Muscle layer of duodenum (tissue), 2 donors: Measurements from ENCODE around the gene SRC.

Experiments used
- H3K27ac ChIP-seq: one replicate; pipeline ENCODE4 v1.7.0; 2013; ENCODE audit warnings: mild to moderate bottlenecking, low read length
- H3K27me3 ChIP-seq: one replicate; pipeline ENCODE4 v1.7.0; 2013; ENCODE audit warnings: low read depth, mild to moderate bottlenecking, control low read depth, low read length
- H3K36me3 ChIP-seq, 2 donors: one replicate each; pipeline ENCODE4 v1.7.0; 2013; ENCODE audit warnings: low read length in 2 of 2, control low read depth in 1 of 2, mild to moderate bottlenecking in 1 of 2; ENCODE audit not compliant: insufficient read depth in 2 of 2, control insufficient read depth in 1 of 2
- H3K4me1 ChIP-seq, 2 donors: one replicate each; pipeline ENCODE4 v1.7.0; 2013; ENCODE audit warnings: low read length in 2 of 2, mild to moderate bottlenecking in 2 of 2, control low read depth in 1 of 2, moderate library complexity in 1 of 2; ENCODE audit not compliant: insufficient read depth in 2 of 2, control insufficient read depth in 1 of 2
- H3K4me3 ChIP-seq, 2 donors: one replicate each; pipeline ENCODE4 v1.7.0; 2013; ENCODE audit warnings: low read length in 2 of 2, low read depth in 1 of 2, mild to moderate bottlenecking in 1 of 2
- H3K9me3 ChIP-seq, 2 donors: one replicate each; pipeline ENCODE4 v1.7.0; 2013; ENCODE audit warnings: low read length in 2 of 2, control low read depth in 1 of 2, mild to moderate bottlenecking in 1 of 2; ENCODE audit not compliant: control insufficient read depth in 1 of 2
- donor health status: healthy.

SRC gene

GRCh38 chr20:37415118-37416085 lies 69.5 kb downstream of the SRC start:
- Histone ChIP-seq H3K9me3 (no peaks in the 10 kb centered on the region), H3K27me3 (no peaks in the 10 kb centered on the region), H3K4me1 (peaks cover 0 to 12% of the 10 kb centered on the region in 2 donors), H3K27ac (no peak overlapping the region), H3K4me3 (no peak overlapping the region), H3K36me3 (no peaks in the 10 kb centered on the region)

- no peaks in the 10 kb centered on the region for H3K27me3 ChIP-seq
- H3K9me3 ChIP-seq: no peaks in the 10 kb centered on the region
- no peak overlapping the region for H3K27ac ChIP-seq
- no peaks in the 10 kb centered on the region for H3K36me3 ChIP-seq
- H3K4me3 ChIP-seq: no peak overlapping the region
- peaks cover 0 to 9% of the 10 kb centered on the region in 2 donors for H3K4me1 ChIP-seq
Observed at GRCh38 chr20:37416100-37416847, 70.3 kb downstream of the SRC start.

GRCh38 chr20:37416848-37417616 lies 71.1 kb downstream of the SRC start:
- Histone ChIP-seq H3K9me3 (no peaks in the 10 kb centered on the region), H3K4me1 (peaks cover 0 to 4% of the 10 kb centered on the region in 2 donors), H3K27me3 (no peaks in the 10 kb centered on the region), H3K4me3 (no peak overlapping the region), H3K36me3 (no peaks in the 10 kb centered on the region), H3K27ac (no peak overlapping the region)

DNA sequence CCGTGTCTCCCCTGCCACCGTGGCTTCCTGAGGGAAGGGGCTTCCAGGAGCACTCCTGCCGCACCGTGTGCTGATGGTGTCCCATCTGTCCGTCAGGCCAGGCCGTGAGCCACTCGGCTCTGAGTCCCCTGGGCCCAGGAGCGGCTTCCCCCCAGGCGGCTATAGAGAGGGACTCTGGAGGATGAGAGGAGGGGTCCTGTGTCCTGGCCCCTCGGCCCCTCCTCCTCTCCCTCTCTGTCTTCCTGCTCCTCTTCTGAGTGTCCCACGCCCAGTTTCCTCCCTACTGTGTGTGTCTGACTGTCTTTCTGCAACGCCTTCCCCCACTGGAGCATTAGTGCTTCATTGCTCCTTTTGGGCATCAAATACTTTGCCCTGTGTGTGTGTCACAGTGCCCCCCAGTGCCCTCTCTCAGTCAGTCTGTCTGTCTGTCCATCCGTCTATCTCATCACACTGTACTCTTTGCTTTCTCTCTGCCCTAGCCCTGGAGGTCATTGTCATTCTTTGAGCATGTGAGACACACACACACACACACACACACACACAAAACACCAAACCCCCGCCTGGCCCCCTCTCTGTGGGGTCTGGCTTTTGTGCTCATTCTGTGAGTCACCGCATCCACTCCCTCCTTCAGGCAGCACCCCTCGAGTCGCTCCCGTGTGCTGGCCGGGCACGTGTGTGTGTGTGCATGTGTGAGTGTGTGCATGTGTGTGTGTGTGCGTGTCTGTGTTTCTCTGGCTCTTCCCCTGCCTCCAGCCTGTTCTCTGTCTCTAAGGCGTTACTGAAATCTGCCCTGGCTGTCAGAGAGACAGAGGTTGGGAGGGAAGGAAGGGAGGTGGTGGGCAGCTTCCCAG lies 71.9 kb downstream of the SRC start:
- H3K27me3 ChIP-seq: no peaks in the 10 kb centered on the region
- H3K9me3 ChIP-seq: no peaks in the 10 kb centered on the region
- H3K4me1 ChIP-seq: peaks cover 0 to 2% of the 10 kb centered on the region in 2 donors

DNA sequence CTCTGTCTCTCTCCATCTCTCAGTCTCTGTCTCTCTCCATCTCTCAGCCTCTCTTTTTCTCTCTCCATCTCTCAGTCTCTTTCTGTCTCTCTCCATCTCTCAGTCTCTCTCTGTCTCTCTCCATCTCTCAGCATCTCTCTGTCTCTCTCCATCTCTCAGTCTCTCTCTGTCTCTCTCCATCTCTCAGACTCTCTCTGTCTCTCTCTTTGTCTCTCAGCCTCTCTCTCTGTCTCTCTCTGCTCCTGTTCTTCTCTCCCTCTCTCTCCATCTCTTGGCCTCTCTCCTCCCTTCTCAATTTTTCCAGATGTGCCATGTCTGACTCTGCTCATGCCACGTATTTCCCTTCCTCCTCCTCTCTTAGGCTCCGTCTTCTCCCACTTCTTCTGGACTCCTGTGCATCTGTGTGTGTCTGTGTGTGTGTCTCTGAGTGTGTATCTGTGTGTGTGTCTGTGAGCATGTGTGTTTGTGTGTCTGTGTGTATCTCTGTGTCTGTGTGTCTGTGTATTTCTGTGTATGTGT lies 72.7 kb downstream of the SRC start:
- Histone ChIP-seq H3K27ac (no peak overlapping the region), H3K9me3 (no peaks in the 10 kb centered on the region), H3K4me1 (no peaks in the 10 kb centered on the region), H3K36me3 (no peaks in the 10 kb centered on the region), H3K27me3 (no peaks in the 10 kb centered on the region), H3K4me3 (no peak overlapping the region)

More for the DNA sequence above, 71.9 kb downstream of the SRC start:
- Histone ChIP-seq H3K27ac (no peak overlapping the region), H3K4me3 (no peak overlapping the region), H3K36me3 (no peaks in the 10 kb centered on the region)

DNA sequence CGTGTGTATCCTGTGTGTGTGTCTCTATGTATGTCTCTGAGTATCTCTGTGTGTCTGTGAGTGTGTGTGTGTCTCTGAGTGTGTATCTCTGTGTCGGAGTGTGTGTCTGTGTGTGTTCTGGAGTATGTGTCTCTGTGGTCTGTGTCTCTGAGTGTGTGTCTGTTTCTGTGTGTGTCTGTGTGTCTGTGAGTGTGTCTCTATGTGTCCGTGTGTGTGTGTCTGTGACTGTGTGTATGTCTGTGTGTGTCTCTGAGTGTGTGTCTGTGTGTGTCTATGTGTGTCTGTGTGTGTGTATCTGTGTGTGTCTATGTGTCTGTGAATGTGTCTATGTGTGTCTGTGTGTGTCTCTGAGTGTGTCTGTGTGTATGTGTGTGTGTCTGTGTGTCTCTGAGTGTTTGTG lies 73.4 kb downstream of the SRC start:
- no peaks in the 10 kb centered on the region for H3K27me3 ChIP-seq

DNA sequence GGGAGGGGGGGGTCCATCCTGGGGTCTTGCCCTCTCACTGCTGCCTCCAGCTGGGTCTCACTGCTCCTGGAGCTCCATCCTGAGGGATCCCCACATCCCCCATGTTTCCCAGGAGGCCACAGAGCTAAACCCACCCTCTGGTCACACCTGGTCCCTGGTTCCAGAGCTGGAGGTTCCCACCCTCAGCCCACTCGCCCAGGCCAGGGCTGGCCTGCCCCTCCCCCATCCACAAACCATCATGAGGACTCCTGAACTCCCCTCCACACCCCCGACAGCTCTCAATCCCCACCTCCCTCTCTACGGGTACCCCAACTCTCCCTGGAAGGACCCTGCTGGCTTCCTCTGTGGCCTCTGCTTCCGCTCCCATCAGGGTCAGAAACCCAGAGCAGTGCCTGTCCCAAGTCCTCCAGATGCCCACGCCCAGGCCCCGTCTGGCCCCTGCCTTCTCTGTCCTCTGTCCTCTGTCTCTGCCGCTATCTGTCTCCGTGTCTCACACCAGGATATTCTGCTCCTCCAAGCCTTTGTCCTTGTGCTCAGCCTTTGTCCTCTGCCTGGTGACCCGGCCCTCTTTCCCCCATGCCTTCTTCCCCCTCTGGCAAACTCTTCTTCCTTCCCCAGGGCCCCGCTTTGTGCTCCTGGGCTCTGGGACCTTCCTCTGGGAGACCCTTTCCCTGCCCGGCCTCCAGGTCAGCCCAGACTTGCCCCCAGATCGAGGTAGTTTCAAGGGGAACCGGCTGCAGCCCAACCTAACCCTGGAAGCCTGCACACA lies 74.0 kb downstream of the SRC start:
- Histone ChIP-seq H3K4me1 (no peaks in the 10 kb centered on the region), H3K27me3 (no peaks in the 10 kb centered on the region), H3K27ac (no peak overlapping the region), H3K4me3 (no peak overlapping the region), H3K36me3 (no peaks in the 10 kb centered on the region), H3K9me3 (no peaks in the 10 kb centered on the region)

More for the DNA sequence above, 73.4 kb downstream of the SRC start:
- Histone ChIP-seq H3K9me3 (no peaks in the 10 kb centered on the region), H3K4me1 (no peaks in the 10 kb centered on the region), H3K27ac (no peak overlapping the region), H3K4me3 (no peak overlapping the region), H3K36me3 (no peaks in the 10 kb centered on the region)

DNA sequence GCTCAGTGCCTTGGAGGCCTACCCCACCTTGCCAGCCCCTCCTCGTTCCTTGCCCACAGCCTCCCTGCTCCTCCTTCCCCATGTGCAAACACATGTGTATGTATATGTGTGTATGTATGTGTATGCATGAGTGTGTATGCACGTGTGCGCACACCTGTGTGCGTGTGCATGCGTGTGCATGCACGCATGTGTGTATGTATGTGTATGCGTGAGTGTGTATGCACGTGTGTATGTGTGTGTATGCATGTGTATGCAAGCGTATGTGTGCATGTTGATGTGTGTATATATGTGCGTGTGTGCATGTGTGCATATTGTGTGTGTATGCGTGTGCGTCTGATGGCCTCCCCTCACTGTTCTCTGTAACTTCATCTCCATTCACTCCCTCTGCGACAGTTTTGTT lies 74.7 kb downstream of the SRC start:
- no peaks in the 10 kb centered on the region for H3K4me1 ChIP-seq
- H3K4me3 ChIP-seq: no peak overlapping the region
- H3K27ac ChIP-seq: no peak overlapping the region
- no peaks in the 10 kb centered on the region for H3K9me3 ChIP-seq
- H3K36me3 ChIP-seq: no peaks in the 10 kb centered on the region
- H3K27me3 ChIP-seq: no peaks in the 10 kb centered on the region

DNA sequence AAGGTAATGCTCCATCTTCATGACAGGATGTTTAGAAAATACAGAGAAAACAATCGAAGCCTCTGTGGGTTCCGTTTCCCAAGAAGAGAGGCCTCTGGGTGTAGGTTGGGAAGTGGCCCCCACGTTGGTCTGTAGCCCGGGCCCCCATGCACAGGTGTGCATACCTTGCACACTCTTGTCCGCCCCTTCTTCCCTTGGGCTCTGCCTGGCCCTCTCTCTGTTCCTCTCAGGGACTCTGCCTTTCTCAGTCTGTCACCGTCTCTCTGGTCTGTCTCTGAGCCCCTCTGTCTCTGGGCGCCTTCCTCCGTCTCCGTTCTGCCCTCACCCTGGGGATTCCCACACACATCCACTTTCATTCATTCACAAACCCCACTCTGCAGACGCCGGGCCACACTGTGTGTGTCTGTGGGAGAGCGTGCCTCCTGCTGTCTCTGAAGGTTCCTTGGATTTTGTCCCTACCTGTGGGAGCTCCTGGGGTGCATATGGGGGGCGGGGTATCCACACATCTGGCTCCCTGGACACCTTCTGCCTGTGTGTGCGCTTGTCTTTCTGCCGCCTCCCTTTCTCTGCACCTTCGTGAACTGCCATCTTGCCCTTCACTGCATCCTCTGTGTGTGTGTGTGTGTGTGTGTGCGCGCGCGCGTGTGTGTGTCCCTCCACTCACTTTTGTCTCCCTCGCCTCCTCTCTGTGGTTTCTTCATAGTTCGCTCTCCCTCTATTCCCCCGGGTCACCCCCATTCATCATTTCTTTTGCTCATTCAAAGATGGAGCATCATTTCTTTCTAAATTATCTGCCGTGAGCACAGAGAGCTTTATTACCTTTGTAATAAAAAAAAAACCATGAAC lies 75.3 kb downstream of the SRC start:
- H3K36me3 ChIP-seq: no peaks in the 10 kb centered on the region
- no peak overlapping the region for H3K4me3 ChIP-seq
- H3K4me1 ChIP-seq: no peaks in the 10 kb centered on the region
- no peaks in the 10 kb centered on the region for H3K27me3 ChIP-seq
- no peak overlapping the region for H3K27ac ChIP-seq
- H3K9me3 ChIP-seq: no peaks in the 10 kb centered on the region
